ENCODE results near the gene PRPF6. TPM values are rescaled to one million over a fixed set of nuclear protein-coding genes. Genes with fewer than 3 reads are reported as not detected.

PRPF6 gene
- polyA plus RNA-seq, 1 experiment, result 38.5 TPM

DNA sequence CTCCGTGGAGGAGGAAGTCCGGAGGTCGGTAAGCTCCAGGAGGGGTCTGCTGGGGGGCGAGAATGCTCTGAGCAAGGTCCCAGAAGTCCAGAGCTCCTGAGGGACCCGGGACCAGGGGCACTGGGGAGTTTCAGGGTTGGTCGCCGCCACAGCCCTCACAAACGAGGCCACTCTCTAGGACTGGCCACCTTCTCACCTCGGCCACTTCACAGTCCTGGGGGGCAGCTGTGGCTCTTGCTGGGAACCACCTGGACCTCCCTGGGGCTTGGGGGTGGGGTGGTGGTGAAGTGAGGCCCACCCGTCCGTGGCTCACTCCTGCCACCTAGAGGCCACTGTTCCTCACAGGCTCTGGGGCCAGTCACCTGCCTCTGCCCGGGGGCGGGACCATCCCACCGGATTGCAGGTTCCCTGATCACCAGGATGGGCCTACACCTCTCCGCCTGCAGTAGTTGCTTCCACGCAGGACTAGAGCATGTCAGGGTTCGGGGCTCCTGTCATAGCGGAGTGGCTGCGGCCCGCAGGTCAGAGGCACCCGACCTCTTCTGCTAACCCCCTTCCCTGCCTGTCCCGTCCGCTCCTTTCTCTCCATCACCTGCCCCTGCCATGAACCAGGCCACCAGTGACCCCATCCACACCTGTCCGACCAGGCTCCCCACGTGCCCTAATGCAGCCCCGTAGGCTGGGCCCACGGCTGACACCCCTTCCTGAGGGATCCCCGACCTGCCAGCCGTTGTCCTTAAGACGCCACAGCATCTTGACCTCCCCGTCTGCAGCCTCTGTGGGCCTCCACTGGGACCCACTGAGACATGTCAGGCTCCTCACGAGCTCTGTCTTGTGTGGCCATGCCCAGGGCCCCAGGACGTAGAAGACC is 76.9 kb downstream of the PRPF6 start:
- POLR2A ChIA-PET, result no interaction called here
- Histone ChIP-seq H3K4me3 (ENCODE audit: low read depth, low read length) (no peak overlapping the region), H3K27me3 (ENCODE audit: control insufficient read depth, insufficient read depth, low read length) (peaks cover 15% of the 10 kb centered on the region), H3K27ac (ENCODE audit: low read depth, low read length) (no peak overlapping the region), H3K9me3 (ENCODE audit: control insufficient read depth, insufficient read depth, low read length) (no peaks in the 10 kb centered on the region; the same call in 1 of the 2 replicates)
- TF ChIP-seq, protein P1, sequence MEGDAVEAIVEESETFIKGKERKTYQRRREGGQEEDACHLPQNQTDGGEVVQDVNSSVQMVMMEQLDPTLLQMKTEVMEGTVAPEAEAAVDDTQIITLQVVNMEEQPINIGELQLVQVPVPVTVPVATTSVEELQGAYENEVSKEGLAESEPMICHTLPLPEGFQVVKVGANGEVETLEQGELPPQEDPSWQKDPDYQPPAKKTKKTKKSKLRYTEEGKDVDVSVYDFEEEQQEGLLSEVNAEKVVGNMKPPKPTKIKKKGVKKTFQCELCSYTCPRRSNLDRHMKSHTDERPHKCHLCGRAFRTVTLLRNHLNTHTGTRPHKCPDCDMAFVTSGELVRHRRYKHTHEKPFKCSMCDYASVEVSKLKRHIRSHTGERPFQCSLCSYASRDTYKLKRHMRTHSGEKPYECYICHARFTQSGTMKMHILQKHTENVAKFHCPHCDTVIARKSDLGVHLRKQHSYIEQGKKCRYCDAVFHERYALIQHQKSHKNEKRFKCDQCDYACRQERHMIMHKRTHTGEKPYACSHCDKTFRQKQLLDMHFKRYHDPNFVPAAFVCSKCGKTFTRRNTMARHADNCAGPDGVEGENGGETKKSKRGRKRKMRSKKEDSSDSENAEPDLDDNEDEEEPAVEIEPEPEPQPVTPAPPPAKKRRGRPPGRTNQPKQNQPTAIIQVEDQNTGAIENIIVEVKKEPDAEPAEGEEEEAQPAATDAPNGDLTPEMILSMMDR (IDR thresholded peaks at IDR 0.05; ENCODE audit: low read depth, low read length), result peak; percentile 84
- no peak for DNase-seq (ENCODE audit: low read depth, low spot score)
- CTCF ChIA-PET, result interaction anchor here (0.6 to 2.0 kb wide), 4 partner anchors 9 to 22 kb away, joined by 3 to 13 read pairs (median 4); partner anchors contain the start of genes OPRL1 and RGS19

DNA sequence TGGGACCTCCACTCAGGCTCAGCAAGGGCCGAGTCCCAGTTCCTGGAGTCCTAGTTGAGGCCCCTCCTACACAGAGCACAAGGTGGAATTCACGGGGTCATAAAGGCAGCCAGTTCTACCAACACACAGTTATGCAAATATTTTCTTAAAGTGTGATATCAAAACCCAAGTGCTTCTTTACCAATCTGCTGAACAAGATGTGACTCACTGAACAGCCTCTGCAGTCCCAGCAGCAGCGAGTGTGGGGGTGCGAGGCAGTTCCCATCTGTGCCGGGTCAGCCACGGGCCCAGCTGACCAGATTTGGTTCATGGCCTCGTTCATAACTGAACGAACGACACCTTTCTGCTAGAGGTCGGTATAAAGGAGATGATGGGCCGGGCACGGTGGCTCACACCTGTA is 77.6 kb downstream of the PRPF6 start:
- DNase-seq (ENCODE audit: low read depth, low spot score), result no peak

DNA sequence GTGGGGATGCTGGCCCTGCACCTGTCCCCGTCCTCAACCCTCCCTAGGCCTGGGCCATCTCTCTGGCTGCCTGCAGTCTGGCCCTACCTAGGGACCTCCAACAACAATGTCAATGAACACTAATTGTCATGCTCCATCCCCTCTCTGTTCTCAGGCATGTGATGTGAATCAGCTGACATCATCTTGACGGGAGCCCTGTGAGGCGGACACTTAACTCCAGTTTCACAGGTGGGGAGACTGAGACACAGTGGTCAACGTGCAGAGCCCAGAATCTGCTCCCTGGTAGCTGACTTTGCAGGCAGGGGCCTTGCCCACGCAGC is 81.3 kb downstream of the PRPF6 start:
- Histone ChIP-seq H3K4me3 (ENCODE audit: low read depth, low read length) (peak overlapping the region; percentile 65), H3K27me3 (ENCODE audit: control insufficient read depth, insufficient read depth, low read length) (peaks cover under 1% of the 10 kb centered on the region), H3K9me3 (ENCODE audit: control insufficient read depth, insufficient read depth, low read length) (no peaks in the 10 kb centered on the region; the same call in 1 of the 2 replicates), H3K27ac (ENCODE audit: low read depth, low read length) (peak overlapping the region; percentile 80)
- DNase-seq (ENCODE audit: low read depth, low spot score), result no peak
- ChIA-PET CTCF (interaction anchor here (0.7 to 1.3 kb wide), 2 partner anchors 23 to 82 kb away, joined by 3 to 6 read pairs; partner anchors contain the start of gene PRPF6), POLR2A (interaction anchor here (0.9 to 1.0 kb wide), 2 partner anchors 12 to 790 kb away, joined by 4 to 5 read pairs; no protein-coding TSS in a partner anchor)
- TF ChIP-seq, protein P1 (IDR thresholded peaks at IDR 0.05; ENCODE audit: low read depth, low read length), result no peak

More for the DNA sequence above, 77.6 kb downstream of the PRPF6 start:
- CTCF ChIA-PET, result interaction anchor here (0.7 to 1.8 kb wide), 3 partner anchors 15 to 283 kb away, joined by 3 to 10 read pairs (median 4); no protein-coding TSS in a partner anchor
- Histone ChIP-seq H3K9me3 (ENCODE audit: control insufficient read depth, insufficient read depth, low read length) (no peaks in the 10 kb centered on the region; the same call in 1 of the 2 replicates), H3K4me3 (ENCODE audit: low read depth, low read length) (no peak overlapping the region), H3K27me3 (ENCODE audit: control insufficient read depth, insufficient read depth, low read length) (peaks cover 12% of the 10 kb centered on the region), H3K27ac (ENCODE audit: low read depth, low read length) (no peak overlapping the region)
- POLR2A ChIA-PET, result interaction anchor here (0.7 kb wide), 1 partner anchor 194 kb away, joined by 8 read pairs; the partner anchor contains the start of gene TPD52L2
- TF ChIP-seq, protein P1 (IDR thresholded peaks at IDR 0.05; ENCODE audit: low read depth, low read length), result no peak

DNA sequence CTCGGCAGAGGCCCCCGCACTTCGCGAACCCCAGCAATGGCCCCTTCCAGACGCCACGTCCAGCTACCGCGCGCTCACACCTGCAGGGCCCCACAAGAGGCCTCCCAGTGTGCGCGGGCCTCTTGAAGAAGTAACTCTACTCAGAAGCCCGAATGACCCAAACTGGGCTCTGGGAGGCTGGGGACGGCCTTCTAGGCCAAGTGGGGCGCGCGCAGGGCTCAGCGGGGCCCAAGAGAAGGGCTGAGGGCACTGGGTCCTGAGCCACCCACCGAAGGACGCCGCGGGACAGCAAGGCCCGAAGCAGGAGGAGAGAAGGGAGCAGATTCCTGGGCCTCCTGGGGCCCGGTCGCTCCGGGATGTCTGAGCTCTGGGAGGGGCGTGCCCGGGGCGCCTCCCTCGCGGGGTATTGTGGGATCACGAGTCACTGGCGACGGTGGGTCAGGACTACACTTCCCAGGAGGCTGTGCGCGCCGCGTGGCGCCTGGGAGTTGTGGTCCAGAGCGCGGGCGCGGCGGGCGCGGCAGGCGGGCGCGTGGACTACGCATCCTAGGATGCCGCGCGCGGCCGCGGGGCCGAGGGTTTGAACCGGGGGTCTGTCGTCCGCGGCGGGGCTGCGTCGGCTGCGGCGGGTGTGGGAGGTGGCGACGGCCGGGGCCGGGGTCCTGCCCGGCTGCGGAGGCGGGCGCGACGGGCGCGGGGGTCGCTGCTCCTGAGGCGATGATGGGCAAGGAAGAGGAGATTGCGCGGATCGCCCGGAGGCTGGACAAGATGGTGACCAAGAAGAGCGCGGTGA is 81.9 kb downstream of the PRPF6 start, which contains the start of gene TCEA2:
TSS of gene TCEA2 (plus strand) at position 603 of the 793 bp plus-strand sequence. CDS start at position 718, 115 bp downstream.
- peak within 1 kb of the TSS; percentile 80 for H3K27ac ChIP-seq (ENCODE audit: low read depth, low read length)
- peak within 1 kb of the TSS; percentile 88 for H3K4me3 ChIP-seq (ENCODE audit: low read depth, low read length)
- POLR2A ChIA-PET, result interaction anchor here (0.6 to 1.0 kb wide), 5 partner anchors 12 to 791 kb away, joined by 3 to 6 read pairs (median 4); partner anchors contain the start of gene TPD52L2
- CTCF ChIA-PET, result interaction anchor here (0.7 to 1.3 kb wide), 2 partner anchors 24 to 82 kb away, joined by 3 to 6 read pairs; partner anchors contain the start of gene PRPF6
- H3K27me3 ChIP-seq (ENCODE audit: control insufficient read depth, insufficient read depth, low read length), result no peaks in the 10 kb centered on the region
- DNase-seq (ENCODE audit: low read depth, low spot score), result peak; percentile 78
- TF ChIP-seq, protein P1 (IDR thresholded peaks at IDR 0.05; ENCODE audit: low read depth, low read length), result no peak
- H3K9me3 ChIP-seq (ENCODE audit: control insufficient read depth, insufficient read depth, low read length), result no peaks in the 10 kb centered on the region; the same call in 1 of the 2 replicates
